ENCODE data around the gene ATL3. TPM values are rescaled to one million over a fixed set of nuclear protein-coding genes. Genes with fewer than 3 reads are reported as not detected.
"Not testable (repeated sequence)": the region's sequence is repeated elsewhere in the genome, so short reads cannot be mapped to it uniquely, and the experiment has no call there.

The ATL3 gene
- total RNA-seq, 2 donors from 2014 or later = 17.9 to 33.5 TPM

- Histone ChIP-seq H3K27me3 (no peaks in the 10 kb centered on the region), H3K4me3 (no peak overlapping the region), H3K27ac (no peak overlapping the region), H3K4me1 (peaks cover 0 to 20% of the 10 kb centered on the region in 2 donors), H3K9me3 (no peaks in the 10 kb centered on the region), H3K36me3 (no peaks in the 10 kb centered on the region)
- no peak for DNase-seq (ENCODE audit: low spot score)
- no peak for TF ChIP-seq CTCF (IDR thresholded peaks at IDR 0.05)
These were observed 34.4 kb upstream of the ATL3 start for GRCh38 chr11:63705526-63705925.

DNA sequence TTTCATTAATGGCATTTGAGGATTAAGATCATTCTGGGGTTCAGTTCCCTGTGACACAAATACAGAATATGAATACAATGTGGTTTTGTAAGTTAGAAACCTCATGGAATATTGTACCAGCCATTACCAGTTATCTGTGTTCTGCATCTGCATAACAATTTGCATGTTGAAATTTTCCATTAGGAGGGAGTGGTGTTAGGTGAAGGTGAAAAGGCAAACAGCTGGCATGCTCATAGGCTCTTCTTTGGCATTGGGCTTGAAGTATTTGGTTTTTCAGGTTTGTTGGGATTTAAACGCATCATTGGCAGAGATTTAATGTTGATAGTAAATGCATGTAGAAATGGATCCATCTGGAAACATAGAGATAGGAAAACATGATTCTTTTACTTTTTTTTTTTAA is 28.7 kb upstream of the ATL3 start:
- TF ChIP-seq CTCF (IDR thresholded peaks at IDR 0.05) = no peak
- DNase-seq (ENCODE audit: low spot score) = no peak
- Histone ChIP-seq H3K9me3 (no peaks in the 10 kb centered on the region), H3K27ac (no peak overlapping the region), H3K4me3 (no peak overlapping the region), H3K36me3 (no peaks in the 10 kb centered on the region), H3K27me3 (no peaks in the 10 kb centered on the region), H3K4me1 (peaks cover 0 to 14% of the 10 kb centered on the region in 2 donors)

DNA sequence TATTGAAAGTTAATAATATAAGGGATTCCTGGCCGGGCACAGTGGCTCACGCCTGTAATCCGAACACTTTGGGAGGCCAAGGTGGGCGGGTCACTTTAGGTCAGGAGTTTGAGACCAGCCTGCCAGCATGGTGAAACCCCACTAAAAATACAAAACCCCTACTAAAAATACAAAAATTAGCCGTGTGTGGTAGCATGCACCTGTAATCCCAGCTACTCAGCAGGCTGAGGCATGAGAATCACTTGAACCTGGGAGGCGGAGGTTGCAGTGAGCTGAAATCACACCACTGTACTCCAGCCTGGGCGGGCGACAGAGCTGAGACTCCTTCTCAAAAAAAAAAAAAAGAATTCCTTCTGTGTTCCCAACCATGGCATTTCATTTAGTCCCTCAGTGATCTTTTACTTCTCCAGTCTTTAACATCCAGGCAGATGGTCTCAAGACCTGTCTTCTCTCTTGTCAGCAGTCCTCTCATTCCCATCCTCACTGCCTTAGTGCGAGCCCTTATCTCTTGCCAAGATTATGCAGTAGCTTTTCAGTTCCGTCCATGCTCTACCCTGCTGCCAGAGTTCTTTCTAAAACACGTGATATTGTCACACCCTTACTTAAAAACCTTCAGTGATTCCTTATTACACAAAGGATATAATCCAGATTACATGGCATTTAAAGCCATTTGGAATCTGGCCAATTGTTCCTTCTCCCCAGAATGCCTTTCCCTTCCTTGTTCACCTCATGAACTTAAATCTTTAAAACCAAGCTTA is 28.0 kb upstream of the ATL3 start:
- Histone ChIP-seq H3K36me3 (no peaks in the 10 kb centered on the region), H3K27me3 (no peaks in the 10 kb centered on the region), H3K4me1 (peaks cover 0 to 14% of the 10 kb centered on the region in 2 donors), H3K4me3 (no peak overlapping the region), H3K27ac (no peak overlapping the region), H3K9me3 (no peaks in the 10 kb centered on the region)
- no peak for TF ChIP-seq CTCF (IDR thresholded peaks at IDR 0.05)
- no peak for DNase-seq (ENCODE audit: low spot score)

DNA sequence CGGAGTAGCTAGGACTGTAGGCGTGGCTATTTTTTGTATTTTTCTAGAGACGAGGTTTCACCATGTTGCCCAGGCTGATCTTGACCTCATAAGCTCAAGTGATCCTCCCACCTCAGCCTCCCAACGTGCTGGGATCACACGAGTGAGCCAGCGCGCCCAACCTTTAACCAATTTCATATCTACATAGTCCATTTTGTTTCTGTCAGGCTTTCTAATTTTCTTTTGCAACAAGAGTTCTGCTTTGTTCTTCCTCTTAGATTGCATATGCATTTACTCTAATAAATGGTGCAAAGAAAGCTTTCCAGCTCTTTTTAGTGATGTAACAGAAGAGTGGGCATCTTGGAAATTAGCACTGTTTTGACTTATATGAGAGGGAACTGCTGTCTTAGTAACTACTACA is 23.4 kb upstream of the ATL3 start:
- no peak for TF ChIP-seq CTCF (IDR thresholded peaks at IDR 0.05)
- no peaks in the 10 kb centered on the region for H3K36me3 ChIP-seq
- no peak overlapping the region for H3K27ac ChIP-seq
- DNase-seq (ENCODE audit: low spot score) = no peak
- no peaks in the 10 kb centered on the region for H3K27me3 ChIP-seq
- H3K4me3 ChIP-seq = no peak overlapping the region
- peaks cover 0 to 11% of the 10 kb centered on the region in 2 donors for H3K4me1 ChIP-seq
- H3K9me3 ChIP-seq = no peaks in the 10 kb centered on the region

DNA sequence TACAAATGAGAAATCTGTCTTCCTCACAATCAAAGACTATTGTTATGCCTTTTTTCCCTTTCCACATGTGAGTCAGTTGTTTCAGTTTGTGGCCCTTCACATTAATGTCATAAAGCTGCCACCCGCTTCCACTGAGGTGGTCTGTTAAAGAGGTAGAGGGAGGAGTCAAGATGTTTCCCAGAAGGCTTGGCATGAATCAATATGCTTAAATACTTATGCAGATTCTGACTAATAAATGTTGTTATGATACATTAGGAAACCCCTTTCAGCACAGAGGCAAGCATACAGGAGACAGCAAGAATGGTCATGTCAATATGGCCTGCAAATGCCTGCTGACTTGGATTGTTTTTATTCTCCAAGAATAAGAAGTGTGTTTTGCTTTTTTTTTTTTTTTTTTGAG is 16.7 kb upstream of the ATL3 start:
- no peak for DNase-seq (ENCODE audit: low spot score)
- Histone ChIP-seq H3K4me1 (peaks cover 0 to 30% of the 10 kb centered on the region in 2 donors), H3K9me3 (no peaks in the 10 kb centered on the region), H3K36me3 (no peaks in the 10 kb centered on the region), H3K4me3 (no peak overlapping the region), H3K27ac (no peak overlapping the region), H3K27me3 (no peaks in the 10 kb centered on the region)
- TF ChIP-seq CTCF (IDR thresholded peaks at IDR 0.05) = no peak

DNA sequence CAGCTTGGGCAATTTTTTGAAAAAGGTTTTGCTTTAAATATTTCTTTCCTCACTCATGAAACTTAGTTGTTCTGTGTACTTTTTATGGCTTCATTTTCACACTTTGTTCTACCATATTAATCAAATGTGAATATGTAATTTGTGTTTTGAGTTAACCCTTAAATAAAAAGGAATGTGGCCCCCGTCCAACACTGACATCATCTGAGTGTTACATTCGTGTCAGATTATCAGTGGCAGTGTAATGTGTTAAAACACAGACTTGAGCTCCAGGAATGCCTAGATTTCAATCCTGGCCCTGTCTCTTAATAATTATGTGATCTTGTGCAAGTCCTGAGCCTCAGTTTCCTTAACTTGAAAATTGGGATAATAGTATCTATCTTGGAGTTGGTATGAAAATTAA is 15.8 kb upstream of the ATL3 start:
- H3K9me3 ChIP-seq = no peaks in the 10 kb centered on the region
- no peak overlapping the region for H3K4me3 ChIP-seq
- TF ChIP-seq CTCF (IDR thresholded peaks at IDR 0.05) = no peak
- no peaks in the 10 kb centered on the region for H3K27me3 ChIP-seq
- peaks cover 0 to 40% of the 10 kb centered on the region in 2 donors for H3K4me1 ChIP-seq
- no peak overlapping the region for H3K27ac ChIP-seq
- no peaks in the 10 kb centered on the region for H3K36me3 ChIP-seq
- DNase-seq (ENCODE audit: low spot score) = no peak

DNA sequence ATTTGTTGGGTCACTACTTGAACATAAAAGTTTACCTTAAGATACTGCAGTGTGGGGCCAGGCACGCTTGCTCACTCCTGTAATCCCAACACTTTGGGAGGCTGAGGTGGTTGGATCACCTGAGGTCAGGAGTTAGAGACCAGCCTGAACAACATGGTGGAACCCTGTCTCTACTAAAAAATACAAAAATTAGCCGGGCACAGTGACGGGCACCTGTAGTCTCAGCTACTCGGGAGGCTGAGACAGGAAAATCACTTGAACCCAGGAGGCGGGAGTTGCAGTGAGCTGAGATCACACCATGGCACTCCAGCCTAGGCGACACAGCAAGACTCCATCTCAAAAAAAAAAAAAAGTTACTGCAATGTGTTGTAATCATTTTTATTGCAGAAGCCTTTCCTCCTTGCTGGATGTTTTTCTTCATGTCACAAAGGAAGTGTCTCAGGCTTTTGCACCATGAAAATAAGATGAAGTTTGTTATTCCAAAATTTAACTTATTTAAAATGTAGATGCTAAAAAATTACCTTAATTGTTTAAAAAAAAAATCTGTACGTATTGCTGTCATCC is 14.1 kb upstream of the ATL3 start:
- not testable (repeated sequence) for H3K27ac ChIP-seq; H3K9me3 ChIP-seq; H3K27me3 ChIP-seq; DNase-seq (ENCODE audit: low spot score); H3K36me3 ChIP-seq; H3K4me3 ChIP-seq
- peaks cover 0 to 49% of the 10 kb centered on the region in 2 donors for H3K4me1 ChIP-seq
